ENCODE measurements around the gene MAGIX. TPM values are rescaled to one million over a fixed set of nuclear protein-coding genes. Genes with fewer than 3 reads are reported as not detected.
A peak's percentile ranks its signal among the peaks of the same experiment; 100 is the strongest.

Gene MAGIX
- total RNA-seq, 1 donor from 2014 or later, result 2.4 TPM

- no peak for DNase-seq (ENCODE audit: low spot score in 2 of 2)
- FAIRE-seq, result no peak
These were observed 16.0 kb downstream of the MAGIX start for GRCh38 chrX:49178537-49178936.

- FAIRE-seq, result no peak
- DNase-seq (ENCODE audit: low spot score in 2 of 2), result no peak
These were observed 16.8 kb downstream of the MAGIX start for GRCh38 chrX:49179358-49179757.

DNA sequence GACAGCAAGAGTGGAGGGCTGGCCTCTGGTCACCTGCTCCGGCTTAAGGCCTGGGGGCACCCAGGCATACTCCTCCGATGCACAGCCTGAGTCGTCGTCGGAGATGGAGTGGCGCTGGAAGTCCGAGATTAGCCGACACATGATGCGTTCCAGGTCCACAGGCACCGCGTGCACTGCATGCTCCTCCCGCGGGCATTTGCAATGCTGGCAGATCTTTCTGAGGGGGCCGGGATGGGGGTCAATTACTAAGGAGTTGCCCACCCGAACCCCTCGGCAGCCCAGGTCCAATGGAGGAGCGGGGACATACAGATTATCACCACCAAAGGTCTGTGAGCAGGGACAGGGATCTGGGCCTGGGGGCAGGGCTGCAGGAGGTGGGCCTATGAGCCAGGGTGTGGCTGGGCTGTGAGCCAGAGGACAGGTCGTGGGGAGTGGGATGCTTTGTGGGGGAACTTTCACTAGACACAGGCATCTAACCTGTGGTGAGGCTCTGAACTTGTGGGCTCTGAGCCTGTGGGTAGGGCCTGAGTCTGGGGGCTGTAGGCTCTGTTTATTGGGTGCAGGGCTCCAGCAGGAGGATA is 21.2 kb downstream of the MAGIX start:
- FAIRE-seq (no peak), DNase-seq (ENCODE audit: low spot score in 2 of 2) (no peak)

GRCh38 chrX:49184294-49185281 is 22.0 kb downstream of the MAGIX start:
- DNase-seq (ENCODE audit: low spot score in 2 of 2) (peak in 1 of 2 donors; percentile 70), FAIRE-seq (no peak)

- DNase-seq (ENCODE audit: low spot score in 2 of 2) (peak; percentile 65 to 66), FAIRE-seq (no peak)
These were observed 23.8 kb downstream of the MAGIX start, which contains the start of gene PRICKLE3 for GRCh38 chrX:49186125-49187027. PRICKLE3 (minus strand) TSS chrX:49186373; CDS start chrX:49186297, 76 bp downstream.

GRCh38 chrX:49187028-49187394 is 24.5 kb downstream of the MAGIX start:
- DNase-seq (ENCODE audit: low spot score in 2 of 2) (no peak), FAIRE-seq (no peak)

- DNase-seq (ENCODE audit: low spot score in 2 of 2) (no peak), FAIRE-seq (no peak)
These were observed 25.0 kb downstream of the MAGIX start for GRCh38 chrX:49187526-49187925.

GRCh38 chrX:49188468-49189076 is 26.0 kb downstream of the MAGIX start:
- FAIRE-seq (no peak), DNase-seq (ENCODE audit: low spot score in 2 of 2) (no peak)

DNA sequence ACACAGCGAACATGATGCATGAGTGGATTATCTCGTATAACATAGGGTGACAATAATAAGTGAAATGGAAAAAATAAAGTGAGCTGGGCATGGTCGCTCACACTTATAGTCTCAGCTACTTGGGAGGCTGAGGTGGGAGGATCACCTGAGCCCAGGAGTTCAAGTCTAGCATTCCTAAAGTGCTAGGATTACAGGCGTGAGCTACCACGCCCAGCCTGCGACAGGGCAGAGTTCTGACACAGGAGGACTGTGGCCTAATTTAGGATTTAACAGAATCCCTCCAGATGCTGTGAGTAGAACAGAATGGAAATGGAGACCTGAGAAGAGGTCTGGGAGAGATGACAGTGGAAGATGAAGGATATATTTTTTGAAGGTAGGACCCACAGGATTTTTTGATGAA is 27.0 kb downstream of the MAGIX start:
- no peak for FAIRE-seq
- no peak for DNase-seq (ENCODE audit: low spot score in 2 of 2)

GRCh38 chrX:49190821-49191573 is 28.4 kb downstream of the MAGIX start:
- FAIRE-seq (peak; percentile 98), DNase-seq (ENCODE audit: low spot score in 2 of 2) (peak; percentile 86 to 89)

DNA sequence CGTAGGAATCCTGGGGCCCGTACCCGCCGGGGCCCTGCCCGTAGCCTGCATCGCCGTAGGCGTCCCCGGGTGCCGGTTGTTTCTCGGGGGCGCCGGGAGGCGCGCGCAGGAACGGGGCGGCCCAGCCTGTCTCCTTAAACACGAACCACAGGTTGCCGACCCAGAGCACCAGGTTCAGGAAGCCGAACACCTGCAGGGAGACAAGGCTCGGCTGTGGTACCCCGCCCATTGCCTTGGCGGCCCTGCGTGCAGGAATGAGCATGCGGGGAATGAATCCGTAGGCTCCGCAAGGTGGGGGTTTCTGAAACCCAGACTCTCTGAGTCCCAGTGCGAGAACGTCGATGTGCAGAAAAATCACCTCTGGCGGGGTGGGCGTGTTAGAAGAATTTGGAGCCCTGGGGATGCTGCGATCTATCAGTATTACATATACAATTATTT is 29.0 kb downstream of the MAGIX start:
- FAIRE-seq (no peak), DNase-seq (ENCODE audit: low spot score in 2 of 2) (no peak)

DNA sequence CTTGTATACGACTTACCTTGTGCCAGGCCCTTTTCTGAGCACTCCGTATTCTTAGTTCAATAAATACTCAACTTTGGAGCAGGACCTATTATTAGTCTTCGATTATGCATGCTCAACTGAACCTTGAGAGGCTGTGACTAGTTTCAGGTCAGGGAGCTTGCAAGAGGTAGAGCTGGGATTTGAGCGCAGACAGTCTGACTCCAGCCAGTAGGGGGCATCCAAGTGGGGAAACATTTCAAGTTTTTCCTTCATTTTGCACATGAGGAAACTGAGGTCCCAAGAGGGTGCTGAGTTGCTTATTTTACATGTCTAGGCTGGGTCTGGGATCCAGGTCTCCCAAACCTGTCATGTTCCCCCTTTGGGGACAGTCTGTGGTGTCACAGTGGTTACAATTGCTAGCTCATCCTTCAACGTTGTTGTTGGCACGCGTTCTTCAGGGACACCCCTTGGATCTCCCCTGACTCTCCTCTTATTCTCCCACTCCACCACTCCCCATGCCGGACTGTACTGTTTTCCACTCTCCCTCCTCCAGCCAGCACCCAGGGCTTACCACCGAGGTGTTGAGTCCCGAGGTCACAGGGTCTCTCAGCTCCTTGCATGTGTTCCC is 30.3 kb downstream of the MAGIX start:
- FAIRE-seq (no peak), DNase-seq (ENCODE audit: low spot score in 2 of 2) (no peak)

DNA sequence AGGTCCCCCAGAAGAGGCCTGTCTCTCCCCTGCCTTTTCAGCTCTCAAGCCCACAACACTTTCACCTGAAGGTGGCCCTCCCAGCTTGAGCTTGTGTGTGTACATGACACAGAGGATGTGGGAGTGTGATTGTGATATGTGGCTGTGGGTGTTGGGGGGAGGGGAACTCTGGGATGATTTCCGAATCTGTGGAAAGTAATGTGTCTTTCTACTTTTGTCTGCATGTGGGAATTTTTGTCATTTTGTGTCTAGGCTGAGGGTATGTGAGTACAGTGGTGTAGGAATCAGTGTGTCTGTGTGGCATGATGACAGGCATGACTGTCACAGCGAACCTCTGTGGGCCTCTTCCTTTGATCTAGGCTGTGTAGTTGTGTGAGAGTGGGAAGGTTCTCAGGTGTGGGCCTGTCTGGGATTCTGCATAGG is 31.0 kb downstream of the MAGIX start:
- FAIRE-seq, result no peak
- no peak for DNase-seq (ENCODE audit: low spot score in 2 of 2)

DNA sequence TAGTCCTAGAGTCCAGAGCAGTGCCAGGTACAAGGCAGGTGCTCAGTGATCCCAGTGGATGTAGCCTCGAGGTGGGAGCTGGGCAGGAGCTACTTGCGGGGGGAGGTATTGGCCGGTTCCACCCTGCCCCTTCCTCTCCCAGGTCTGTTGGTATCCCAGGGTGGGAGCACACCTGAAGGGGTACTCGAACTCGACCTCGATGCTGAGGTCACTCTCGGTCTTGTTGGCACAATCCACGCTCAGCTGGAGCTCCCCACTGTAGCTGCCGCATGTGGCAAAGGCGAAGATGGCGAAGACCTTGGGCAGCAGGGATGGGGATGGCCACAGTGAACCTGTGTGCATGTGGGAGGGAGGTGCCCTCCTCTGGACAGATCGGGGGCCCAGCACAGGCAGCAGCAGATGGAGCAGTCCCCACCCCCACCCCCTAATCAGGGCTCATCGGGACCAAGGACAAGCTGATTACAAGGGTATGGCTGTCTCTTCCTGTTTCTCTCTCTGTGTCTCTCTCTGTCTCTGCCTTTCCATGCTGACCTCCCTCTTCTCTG is 35.1 kb downstream of the MAGIX start:
- no peak for FAIRE-seq

DNA sequence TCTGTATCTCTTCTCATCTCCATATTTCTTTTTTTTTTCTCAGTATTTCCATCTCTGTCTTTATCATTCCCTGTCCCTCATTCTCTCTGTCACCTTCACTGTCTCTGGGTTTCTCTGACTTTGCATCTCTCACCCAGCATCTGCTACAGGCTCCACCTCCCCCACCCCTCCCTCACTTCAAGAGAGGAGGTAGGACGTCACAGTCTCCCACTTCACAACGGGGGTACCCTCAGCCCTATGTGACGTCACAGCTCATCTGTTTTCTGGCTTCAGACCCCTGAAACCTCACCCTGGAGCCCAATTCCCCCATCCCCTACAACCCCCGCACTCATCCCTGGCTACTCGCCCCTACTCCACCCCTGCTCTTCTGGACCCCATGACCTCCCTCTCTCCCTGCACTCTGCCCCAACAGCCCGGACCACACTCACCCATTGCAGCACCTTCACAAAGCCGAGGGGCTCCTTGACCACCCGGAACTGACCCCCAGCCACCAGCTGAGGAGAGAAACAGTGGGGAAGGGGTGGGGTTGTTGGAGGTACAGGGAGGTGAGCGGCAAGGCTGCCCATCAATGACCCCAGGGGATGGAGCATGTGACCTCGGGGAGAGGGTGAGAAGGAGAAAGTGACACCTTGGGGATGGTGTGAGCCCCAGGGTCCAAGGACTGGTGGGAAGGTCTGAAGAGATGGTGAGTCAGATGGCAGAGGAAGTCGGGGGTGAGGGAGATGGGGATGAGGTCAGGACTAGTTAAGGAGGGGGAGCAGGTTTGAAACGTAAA is 36.2 kb downstream of the MAGIX start:
- no peak for DNase-seq (ENCODE audit: low spot score in 2 of 2)
- FAIRE-seq, result no peak

More for the DNA sequence above, 35.1 kb downstream of the MAGIX start:
- DNase-seq (ENCODE audit: low spot score in 2 of 2), result no peak

- DNase-seq (ENCODE audit: low spot score in 2 of 2) (no peak), FAIRE-seq (no peak)
These were observed 36.7 kb downstream of the MAGIX start for GRCh38 chrX:49199315-49199595.

GRCh38 chrX:49199906-49200771 is 37.6 kb downstream of the MAGIX start, which contains the start of gene SYP:
SYP (minus strand) TSS chrX:49200193; CDS start chrX:49200186, 7 bp downstream.
- FAIRE-seq, result no peak
- DNase-seq (ENCODE audit: low spot score in 2 of 2), result peak; percentile 87 to 89
